GM12801 (cell line): Measurements from ENCODE around the gene DUSP16.

ENCODE experiments used
- CTCF ChIP-seq: IDR thresholded peaks from one replicate; pipeline ENCODE4 v1.5.1; 2011; ENCODE audit warnings: control low read depth; ENCODE audit not compliant: insufficient read length; ENCODE audit errors: extremely low read depth

The DUSP16 gene

GRCh38 chr12:12510551-12510950 lies 52.1 kb downstream of the DUSP16 start:
- TF ChIP-seq CTCF = no peak

- TF ChIP-seq CTCF = no peak
These were observed 52.5 kb downstream of the DUSP16 start for GRCh38 chr12:12510141-12510540.

GRCh38 chr12:12508612-12509011 lies 54.1 kb downstream of the DUSP16 start:
- no peak for TF ChIP-seq CTCF

- TF ChIP-seq CTCF = no peak
These were observed 55.5 kb downstream of the DUSP16 start for GRCh38 chr12:12507121-12507520.

GRCh38 chr12:12506496-12506890 lies 56.2 kb downstream of the DUSP16 start:
- no peak for TF ChIP-seq CTCF

GRCh38 chr12:12505544-12506495 lies 56.8 kb downstream of the DUSP16 start:
- no peak for TF ChIP-seq CTCF

GRCh38 chr12:12503384-12504078 lies 59.1 kb downstream of the DUSP16 start:
- TF ChIP-seq CTCF = no peak
